Erythroblast (primary cell): Measurements from ENCODE around the gene IFNE.

ENCODE experiments used
- GATA1 ChIP-seq: IDR thresholded peaks from 2 replicates; pipeline ENCODE4 v1.6.1; 2011; ENCODE audit warnings: low read depth, mild to moderate bottlenecking, control low read depth, low read length, moderate library complexity
- POLR2A ChIP-seq: IDR thresholded peaks from 2 replicates; pipeline ENCODE4 v1.6.1; 2011; ENCODE audit warnings: mild to moderate bottlenecking, low read length

- no peak for TF ChIP-seq POLR2A
- no peak for TF ChIP-seq GATA1
Measured at GRCh38 chr9:21505425-21506179, 23.5 kb upstream of the IFNE start.
